Measurements from ENCODE around the gene KIF22. TPM values are rescaled to one million over a fixed set of nuclear protein-coding genes. Genes with fewer than 3 reads are reported as not detected.

KIF22 gene
- total and polyA plus RNA-seq, 9 of the 15 experiments (the other 6 are each of a cell fraction or from before 2014, with no cell fraction given), result 8.7 to 232 (median 131) TPM

GRCh38 chr16:29807426-29808218, 17.1 kb downstream of the KIF22 start (continued):
- TF ChIP-seq ZNF444 (CRISPR knock-in tag; IDR thresholded peaks at IDR 0.05) (peak; percentile 96), ZNF140 (CRISPR knock-in tag; IDR thresholded peaks at IDR 0.05) (no peak), MXI1 (IDR thresholded peaks at IDR 0.05; ENCODE audit: low read depth, low read length) (peak; percentile 19; the same call in 1 of the 2 replicates), MAX (CRISPR knock-in tag; IDR thresholded peaks at IDR 0.05) (peak; percentile 99), THAP12 (CRISPR knock-in tag; IDR thresholded peaks at IDR 0.05) (0 out of 2 replicates have a peak, but pooled peaks have one; percentile 45), RFX7 (CRISPR knock-in tag; IDR thresholded peaks at IDR 0.05) (no peak), U2AF2 (optimal IDR thresholded peaks at IDR 0.05; ENCODE audit: low read depth, low read length) (no peak), PTRF (tag; IDR thresholded peaks at IDR 0.05) (no peak), ZNF561 (CRISPR knock-in tag; conservative IDR thresholded peaks at IDR 0.05) (0 out of 2 replicates have a peak, but pooled peaks have one; percentile 37), MCM7 (IDR thresholded peaks at IDR 0.05) (no peak), TBL1XR1 (IDR thresholded peaks at IDR 0.05; ENCODE audit: low read length in 2 of 2) (no peak), PRDM10 (IDR thresholded peaks at IDR 0.05; ENCODE audit: partially characterized antibody) (peak; percentile 42), SMAD3 (CRISPR knock-in tag; conservative IDR thresholded peaks at IDR 0.05) (no peak), ZNF696 (CRISPR knock-in tag; conservative IDR thresholded peaks at IDR 0.05) (no peak), CBFA2T2 (conservative IDR thresholded peaks at IDR 0.05) (no peak), ZNF274 (IDR thresholded peaks at IDR 0.05; ENCODE audit: borderline replicate concordance, low read depth, low read length) (no peak), CTCF (IDR thresholded peaks at IDR 0.05 in 2 of 3, conservative IDR thresholded peaks at IDR 0.05 in 1 of 3; ENCODE audit: insufficient read depth in 2 of 3, low read depth in 1 of 3, low read length in 3 of 3) (peak; percentile 56 to 71 (median 66); a peak in 5 of 6 replicates), ARID3B (CRISPR knock-in tag; IDR thresholded peaks at IDR 0.05; ENCODE audit: borderline replicate concordance) (no peak)

Measured in K562 (cell line).